ENCODE data around the gene MPRIP.

The MPRIP gene

DNA sequence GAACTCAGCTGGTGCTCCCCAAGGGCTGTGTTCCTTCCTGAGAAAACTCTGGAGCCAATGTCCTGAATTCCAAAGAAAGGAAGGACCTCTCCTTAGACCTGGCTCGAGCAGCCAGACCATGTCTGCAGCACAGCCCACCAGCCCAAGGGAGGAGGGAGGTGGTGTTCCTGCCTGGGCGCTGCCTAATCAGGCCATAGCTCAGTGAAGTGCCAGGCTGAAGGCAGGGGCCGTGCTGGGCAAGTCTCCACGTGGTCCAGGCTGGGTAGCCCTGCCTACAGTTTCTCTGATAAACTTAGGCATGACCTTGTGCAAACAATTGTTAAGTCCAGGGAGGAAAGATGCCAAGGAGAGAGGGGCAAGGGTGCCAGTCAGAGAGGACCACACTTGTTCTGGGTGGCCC, 76.8 kb downstream of the MPRIP start:
- TF ChIP-seq, protein P1, sequence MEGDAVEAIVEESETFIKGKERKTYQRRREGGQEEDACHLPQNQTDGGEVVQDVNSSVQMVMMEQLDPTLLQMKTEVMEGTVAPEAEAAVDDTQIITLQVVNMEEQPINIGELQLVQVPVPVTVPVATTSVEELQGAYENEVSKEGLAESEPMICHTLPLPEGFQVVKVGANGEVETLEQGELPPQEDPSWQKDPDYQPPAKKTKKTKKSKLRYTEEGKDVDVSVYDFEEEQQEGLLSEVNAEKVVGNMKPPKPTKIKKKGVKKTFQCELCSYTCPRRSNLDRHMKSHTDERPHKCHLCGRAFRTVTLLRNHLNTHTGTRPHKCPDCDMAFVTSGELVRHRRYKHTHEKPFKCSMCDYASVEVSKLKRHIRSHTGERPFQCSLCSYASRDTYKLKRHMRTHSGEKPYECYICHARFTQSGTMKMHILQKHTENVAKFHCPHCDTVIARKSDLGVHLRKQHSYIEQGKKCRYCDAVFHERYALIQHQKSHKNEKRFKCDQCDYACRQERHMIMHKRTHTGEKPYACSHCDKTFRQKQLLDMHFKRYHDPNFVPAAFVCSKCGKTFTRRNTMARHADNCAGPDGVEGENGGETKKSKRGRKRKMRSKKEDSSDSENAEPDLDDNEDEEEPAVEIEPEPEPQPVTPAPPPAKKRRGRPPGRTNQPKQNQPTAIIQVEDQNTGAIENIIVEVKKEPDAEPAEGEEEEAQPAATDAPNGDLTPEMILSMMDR (IDR thresholded peaks at IDR 0.05; ENCODE audit: control extremely low read depth, extremely low read depth, low read depth, missing control alignments): no peak
- DNase-seq (ENCODE audit: extremely low spot score): no peak
- POLR2A ChIA-PET: no interaction called here
- CTCF ChIA-PET: interaction anchor here (1.2 to 2.2 kb wide), 5 partner anchors 10 to 25 kb away, joined by 3 to 13 read pairs (median 4); no protein-coding TSS in a partner anchor

DNA sequence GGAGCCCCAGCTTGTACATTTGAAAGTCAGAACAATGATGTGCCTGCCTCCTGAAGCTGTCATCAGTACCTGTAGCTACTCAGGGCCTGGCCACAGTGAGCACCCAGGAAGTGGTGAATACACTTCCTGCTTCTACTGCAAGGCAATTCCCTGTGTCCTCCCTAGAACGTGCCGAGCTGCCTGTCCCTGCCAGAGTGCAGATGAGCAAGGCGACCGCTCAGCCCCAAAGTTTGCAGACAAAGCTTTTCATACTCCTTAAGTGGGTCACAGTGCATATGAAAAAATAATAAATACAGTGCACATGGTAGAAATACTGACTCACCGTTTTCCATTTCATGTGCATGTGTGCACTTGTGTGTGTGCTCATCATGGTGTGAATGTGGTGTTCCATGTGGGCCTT, 77.3 kb downstream of the MPRIP start:
- peak; percentile 51 for DNase-seq (ENCODE audit: extremely low spot score)
- TF ChIP-seq, protein P1 (IDR thresholded peaks at IDR 0.05; ENCODE audit: control extremely low read depth, extremely low read depth, low read depth, missing control alignments): no peak
- CTCF ChIA-PET: interaction anchor here (1.2 to 2.2 kb wide), 5 partner anchors 9 to 26 kb away, joined by 3 to 13 read pairs (median 4); no protein-coding TSS in a partner anchor
- POLR2A ChIA-PET: no interaction called here

DNA sequence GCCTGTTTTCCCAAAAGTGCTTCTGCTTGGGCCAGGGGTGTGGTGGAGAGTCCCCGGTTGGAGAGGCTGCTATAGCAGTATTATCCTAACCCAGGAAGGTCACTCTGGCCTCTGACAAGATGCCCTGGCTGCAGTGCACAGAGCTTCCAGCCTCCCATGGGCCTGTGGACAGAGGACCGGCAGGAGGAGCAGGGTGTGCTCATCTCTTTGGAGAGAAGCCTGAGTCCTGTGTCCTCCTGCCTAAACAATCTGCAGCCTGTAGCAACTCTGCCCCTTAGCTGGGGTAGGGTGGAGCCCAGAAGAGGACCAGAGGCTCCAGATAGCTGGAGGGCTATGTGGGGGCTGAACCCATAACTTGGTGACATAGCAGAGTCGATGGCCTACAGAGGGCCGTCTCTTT, 78.0 kb downstream of the MPRIP start:
- no peak for DNase-seq (ENCODE audit: extremely low spot score)
- TF ChIP-seq, protein P1 (IDR thresholded peaks at IDR 0.05; ENCODE audit: control extremely low read depth, extremely low read depth, low read depth, missing control alignments): no peak
- CTCF ChIA-PET: interaction anchor here (0.7 to 2.2 kb wide), 4 partner anchors 9 to 119 kb away, joined by 3 to 13 read pairs (median 6); no protein-coding TSS in a partner anchor
- POLR2A ChIA-PET: no interaction called here

DNA sequence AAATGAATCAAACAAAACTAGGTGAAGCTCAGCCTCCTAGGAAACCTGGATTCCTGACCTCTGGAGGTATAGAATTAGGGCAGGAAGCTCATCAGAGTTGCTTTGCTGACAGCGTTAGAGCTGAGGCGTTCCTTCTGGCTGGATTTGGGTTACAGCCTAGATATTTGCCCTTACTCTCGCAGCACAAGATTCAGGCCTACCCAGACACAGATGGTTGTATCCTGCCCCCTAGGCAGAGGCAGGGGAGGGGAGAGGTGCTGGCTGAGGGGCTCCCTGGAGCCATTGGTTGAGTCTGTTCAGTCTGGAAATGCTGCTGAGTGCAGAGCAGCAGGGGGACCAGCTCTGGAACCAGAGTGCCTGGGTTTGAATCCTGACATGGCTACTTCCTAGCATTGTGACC, 78.4 kb downstream of the MPRIP start:
- ChIA-PET POLR2A (no interaction called here), CTCF (interaction anchor here (1.6 to 2.2 kb wide), 2 partner anchors 8 to 10 kb away, joined by 7 to 13 read pairs; no protein-coding TSS in a partner anchor)
- no peak for DNase-seq (ENCODE audit: extremely low spot score)
- TF ChIP-seq, protein P1 (IDR thresholded peaks at IDR 0.05; ENCODE audit: control extremely low read depth, extremely low read depth, low read depth, missing control alignments): no peak

DNA sequence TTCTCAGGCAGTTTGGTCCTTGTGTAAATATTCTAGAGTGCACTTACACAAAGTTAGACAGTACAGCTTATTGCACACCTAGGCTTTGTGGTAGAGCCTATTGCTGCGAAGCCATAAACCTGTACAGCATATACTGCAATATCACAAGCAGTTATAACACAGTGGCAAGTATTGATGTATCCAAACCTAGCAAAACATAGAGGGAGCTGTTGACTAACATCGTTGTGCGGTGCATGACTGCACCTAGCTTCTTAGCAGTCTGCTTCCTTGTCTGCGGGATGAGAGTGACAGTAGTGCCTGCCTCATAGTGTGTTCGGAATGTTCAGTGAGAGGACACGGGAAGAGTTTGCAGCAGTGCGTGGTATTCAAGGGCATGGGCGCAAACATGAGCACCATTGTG, 78.9 kb downstream of the MPRIP start:
- DNase-seq (ENCODE audit: extremely low spot score): no peak
- TF ChIP-seq, protein P1 (IDR thresholded peaks at IDR 0.05; ENCODE audit: control extremely low read depth, extremely low read depth, low read depth, missing control alignments): no peak
- ChIA-PET CTCF (interaction anchor here (1.1 to 2.2 kb wide), 3 partner anchors 8 to 11 kb away, joined by 4 to 13 read pairs (median 7); no protein-coding TSS in a partner anchor), POLR2A (no interaction called here)

DNA sequence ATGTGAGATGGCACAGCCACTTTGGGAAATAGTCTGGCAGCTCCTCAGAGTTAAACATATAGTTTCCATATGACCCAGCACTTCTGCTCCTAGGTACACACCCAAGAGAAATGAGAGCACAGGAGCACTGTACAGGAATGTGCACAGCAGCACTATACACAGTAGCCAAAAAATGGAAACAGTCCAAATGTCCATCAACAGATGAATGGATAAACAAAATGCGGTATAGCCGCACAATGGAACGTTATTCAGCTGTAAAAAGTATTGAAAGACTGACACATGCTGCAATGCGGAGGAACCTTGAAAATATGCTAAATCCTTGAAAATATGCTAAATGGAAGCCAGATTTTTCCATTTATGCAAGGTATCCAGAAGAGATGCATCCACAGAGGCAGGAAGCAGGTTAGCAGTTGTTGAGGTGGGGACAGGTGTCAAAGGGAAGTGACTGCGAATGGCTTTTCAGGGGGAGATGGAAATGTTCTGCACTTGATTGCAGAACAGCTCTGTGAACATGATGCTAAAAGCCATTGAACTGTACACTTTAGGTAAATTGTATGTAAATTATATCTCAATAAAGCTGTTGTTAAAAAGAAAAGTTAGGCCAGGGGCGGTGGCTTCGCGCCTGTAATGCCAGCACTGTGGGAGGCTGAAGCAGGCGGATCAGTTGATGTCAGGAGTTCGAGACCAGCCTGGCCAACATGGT, 80.7 kb downstream of the MPRIP start:
- ChIA-PET CTCF (no interaction called here), POLR2A (interaction anchor here (0.7 kb wide), 1 partner anchor 31 kb away, joined by 7 read pairs; no protein-coding TSS in a partner anchor)
- no peak for DNase-seq (ENCODE audit: extremely low spot score)
- TF ChIP-seq, protein P1 (IDR thresholded peaks at IDR 0.05; ENCODE audit: control extremely low read depth, extremely low read depth, low read depth, missing control alignments): no peak
